Nephron progenitor cell (in vitro differentiated cells): ENCODE data around the gene MGA.

Experiments used
- DNase-seq: peaks from one replicate; pipeline ENCODE4 v3.0.0; 2021
- H3K27ac Mint-ChIP-seq: 2 replicates; pipeline ENCODE4 v1.8.0; 2021; ENCODE audit warnings: mild to moderate bottlenecking, moderate library complexity, mixed read lengths
- H3K27me3 Mint-ChIP-seq: 2 replicates; pipeline ENCODE4 v1.8.0; 2021; ENCODE audit warnings: mild to moderate bottlenecking, low read depth, mixed read lengths; ENCODE audit not compliant: poor library complexity
- H3K36me3 Mint-ChIP-seq: 2 replicates; pipeline ENCODE4 v1.8.0; 2021; ENCODE audit warnings: low read depth, mixed read lengths
- H3K4me1 Mint-ChIP-seq: 2 replicates; pipeline ENCODE4 v1.8.0; 2021; ENCODE audit warnings: mixed read lengths
- H3K4me3 Mint-ChIP-seq: 2 replicates; pipeline ENCODE4 v1.8.0; 2021; ENCODE audit warnings: mild to moderate bottlenecking, moderate library complexity, mixed read lengths
- H3K9me3 Mint-ChIP-seq: 2 replicates; pipeline ENCODE4 v1.8.0; 2021; ENCODE audit warnings: mild to moderate bottlenecking, moderate library complexity, mixed read lengths
- CTCF ChIP-seq: fragments of 200-600 bp; sonication (generic); IDR thresholded peaks from 2 replicates; pipeline ENCODE4 v1.5.0; 2021; ENCODE audit warnings: antibody characterized with exemption

The MGA gene

DNA sequence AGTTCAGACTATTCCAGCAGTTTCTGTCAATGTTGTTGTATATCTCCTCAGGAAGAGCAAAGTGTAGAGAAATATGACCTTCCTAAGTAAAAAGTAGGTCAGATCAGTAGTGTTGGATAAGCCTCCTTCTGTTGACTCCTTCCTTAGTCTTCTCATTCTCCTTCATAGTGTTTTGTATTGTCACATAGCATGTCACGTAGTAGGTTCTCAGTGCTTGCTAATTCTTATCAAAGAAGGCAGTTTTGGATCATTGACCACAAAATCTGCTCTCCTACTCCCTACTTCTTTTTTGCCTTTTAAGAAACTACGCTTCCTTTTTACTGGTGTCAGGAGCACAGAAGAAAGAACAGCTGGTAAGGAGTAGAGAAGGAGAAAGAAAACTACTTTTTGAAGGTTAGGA, 1.0 kb upstream of the MGA start:
- Mint-ChIP-seq H3K4me1 (peaks cover 29% of the 10 kb centered on the region), H3K4me3 (peak overlapping the region; percentile 88), H3K27ac (no peak overlapping the region), H3K9me3 (peaks cover 23% of the 10 kb centered on the region), H3K36me3 (peaks cover 6% of the 10 kb centered on the region), H3K27me3 (peaks cover 41% of the 10 kb centered on the region)
- no peak for TF ChIP-seq CTCF
- no peak for DNase-seq

DNA sequence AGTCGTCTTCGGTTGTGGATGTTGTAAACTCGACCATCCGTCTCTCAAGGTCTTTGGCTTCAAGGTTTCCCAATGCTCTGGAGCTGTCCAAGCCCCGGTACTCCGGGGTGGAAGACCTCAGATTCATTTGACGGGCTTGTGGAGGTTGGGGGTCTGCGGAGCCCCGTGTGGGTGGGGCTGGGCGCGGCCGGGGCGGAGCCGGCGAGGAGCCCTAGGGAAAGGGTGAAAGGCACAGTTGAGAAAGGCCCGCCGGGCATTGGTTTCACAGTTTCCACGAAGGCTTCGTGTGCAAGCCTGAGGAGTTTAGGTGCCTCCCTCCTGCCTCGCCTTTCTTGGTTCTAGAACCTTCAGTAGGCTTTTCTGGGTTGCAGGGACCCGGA, 360 bp upstream of the MGA start:
- Mint-ChIP-seq H3K4me1 (peaks cover 29% of the 10 kb centered on the region), H3K27ac (peak overlapping the region; percentile 78), H3K36me3 (peaks cover 6% of the 10 kb centered on the region), H3K9me3 (peaks cover 23% of the 10 kb centered on the region), H3K4me3 (peak overlapping the region; percentile 88), H3K27me3 (peaks cover 40% of the 10 kb centered on the region)
- DNase-seq, result no peak
- no peak for TF ChIP-seq CTCF

DNA sequence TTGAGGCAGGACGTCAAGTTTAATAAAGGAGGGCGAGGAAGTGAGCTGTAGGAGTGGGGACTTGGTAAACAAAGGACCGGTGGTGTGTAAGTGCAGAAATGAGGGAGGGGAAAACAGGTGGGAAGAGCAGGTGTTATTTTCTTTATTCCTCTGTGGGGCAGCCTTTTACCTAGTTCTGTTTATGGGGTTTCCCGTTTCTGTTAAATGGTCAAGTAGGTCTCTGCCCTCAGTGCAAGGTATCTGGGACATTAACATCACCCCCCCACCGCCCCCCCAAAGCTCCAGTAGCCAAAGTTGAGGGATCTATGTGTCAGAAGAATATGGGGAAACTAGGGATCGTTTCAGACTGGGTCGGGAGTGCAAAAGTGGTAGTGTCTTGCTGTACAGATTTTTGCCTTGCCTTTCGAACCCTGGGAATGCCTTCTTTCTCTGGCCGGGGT, 893 bp downstream of the MGA start:
- no peak for DNase-seq
- Mint-ChIP-seq H3K27me3 (peaks cover 37% of the 10 kb centered on the region), H3K36me3 (peaks cover 6% of the 10 kb centered on the region), H3K4me1 (peaks cover 29% of the 10 kb centered on the region), H3K27ac (peak overlapping the region; percentile 62), H3K4me3 (peak overlapping the region; percentile 88), H3K9me3 (peaks cover 23% of the 10 kb centered on the region)
- TF ChIP-seq CTCF, result no peak

- Mint-ChIP-seq H3K27me3 (peaks cover 37% of the 10 kb centered on the region), H3K4me3 (peak overlapping the region; percentile 88), H3K9me3 (peaks cover 23% of the 10 kb centered on the region), H3K4me1 (peaks cover 29% of the 10 kb centered on the region), H3K27ac (peak overlapping the region; percentile 62), H3K36me3 (peaks cover 9% of the 10 kb centered on the region)
- peak; percentile 72 for DNase-seq
- TF ChIP-seq CTCF, result no peak
Observed at GRCh38 chr15:41661518-41662225, 1.5 kb downstream of the MGA start.

GRCh38 chr15:41666353-41666920, 6.2 kb downstream of the MGA start:
- Mint-ChIP-seq H3K4me3 (no peak overlapping the region), H3K36me3 (peaks cover 37% of the 10 kb centered on the region), H3K27me3 (peaks cover 8% of the 10 kb centered on the region), H3K27ac (no peak overlapping the region), H3K9me3 (peaks cover 13% of the 10 kb centered on the region), H3K4me1 (peaks cover 16% of the 10 kb centered on the region)
- DNase-seq, result no peak
- no peak for TF ChIP-seq CTCF

DNA sequence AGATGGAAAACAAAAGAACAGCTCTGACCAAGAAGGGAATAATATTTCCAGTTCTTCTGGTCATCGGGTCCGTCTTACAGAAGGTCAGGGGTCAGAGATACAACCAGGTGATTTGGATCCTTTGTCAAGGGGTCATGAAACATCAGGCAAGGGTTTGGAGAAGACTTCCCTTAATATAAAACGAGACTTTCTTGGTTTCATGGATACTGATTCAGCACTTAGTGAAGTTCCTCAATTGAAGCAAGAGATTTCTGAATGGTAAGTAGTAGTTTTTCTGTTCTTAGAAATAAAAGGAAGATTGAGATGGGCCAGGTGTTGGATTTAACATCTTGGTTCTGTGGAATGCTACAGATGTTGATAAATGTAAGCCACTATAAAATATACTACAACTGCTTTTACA, 9.5 kb downstream of the MGA start:
- DNase-seq, result no peak
- Mint-ChIP-seq H3K27me3 (peaks cover 4% of the 10 kb centered on the region), H3K9me3 (peaks cover 13% of the 10 kb centered on the region), H3K4me1 (peaks cover 5% of the 10 kb centered on the region), H3K4me3 (no peak overlapping the region), H3K27ac (no peak overlapping the region), H3K36me3 (peaks cover 44% of the 10 kb centered on the region)
- no peak for TF ChIP-seq CTCF
